ENCODE measurements around the gene LILRB3. TPM values are rescaled to one million over a fixed set of nuclear protein-coding genes. Genes with fewer than 3 reads are reported as not detected.

Gene LILRB3
- polyA plus RNA-seq, 1 experiment, result not detected

- ChIA-PET CTCF (interaction anchor here (0.8 kb wide), 1 partner anchor 9 kb away, joined by 3 read pairs; no protein-coding TSS in a partner anchor), POLR2A (interaction anchor here (0.5 kb wide), 1 partner anchor 14 kb away, joined by 3 read pairs; the partner anchor contains the start of gene TSEN34)
- peaks cover 35% of the 10 kb centered on the region for H3K36me3 ChIP-seq (ENCODE audit: control insufficient read depth, insufficient read depth, low read length)
- TF ChIP-seq CTCF (IDR thresholded peaks at IDR 0.05; ENCODE audit: insufficient read depth, low read depth, low read length), result no peak
- no peak for DNase-seq (ENCODE audit: low read depth)
- H3K4me3 ChIP-seq (ENCODE audit: low read depth, low read length), result no peak overlapping the region
- H3K27me3 ChIP-seq (ENCODE audit: control insufficient read depth, insufficient read depth, low read length), result no peaks in the 10 kb centered on the region
Measured at GRCh38 chr19:54204767-54205468, 17.9 kb downstream of the LILRB3 start.

GRCh38 chr19:54203151-54203611 is 19.6 kb downstream of the LILRB3 start:
- Histone ChIP-seq H3K27me3 (ENCODE audit: control insufficient read depth, insufficient read depth, low read length) (no peaks in the 10 kb centered on the region), H3K36me3 (ENCODE audit: control insufficient read depth, insufficient read depth, low read length) (peaks cover 30% of the 10 kb centered on the region), H3K4me3 (ENCODE audit: low read depth, low read length) (no peak overlapping the region)
- ChIA-PET CTCF (no interaction called here), POLR2A (interaction anchor here (1.0 kb wide), 1 partner anchor 14 kb away, joined by 5 read pairs; the partner anchor contains the start of gene MBOAT7)
- DNase-seq (ENCODE audit: low read depth), result no peak
- TF ChIP-seq CTCF (IDR thresholded peaks at IDR 0.05; ENCODE audit: insufficient read depth, low read depth, low read length), result no peak

GRCh38 chr19:54201980-54202379 is 20.8 kb downstream of the LILRB3 start:
- ChIA-PET CTCF (interaction anchor here (0.7 kb wide), 1 partner anchor 31 kb away, joined by 3 read pairs; no protein-coding TSS in a partner anchor), POLR2A (interaction anchor here (1.0 kb wide), 1 partner anchor 13 kb away, joined by 5 read pairs; the partner anchor contains the start of gene MBOAT7)
- no peaks in the 10 kb centered on the region for H3K27me3 ChIP-seq (ENCODE audit: control insufficient read depth, insufficient read depth, low read length)
- H3K36me3 ChIP-seq (ENCODE audit: control insufficient read depth, insufficient read depth, low read length), result peaks cover 28% of the 10 kb centered on the region
- no peak for TF ChIP-seq CTCF (IDR thresholded peaks at IDR 0.05; ENCODE audit: insufficient read depth, low read depth, low read length)
- H3K4me3 ChIP-seq (ENCODE audit: low read depth, low read length), result peak overlapping the region; percentile 68
- DNase-seq (ENCODE audit: low read depth), result no peak

GRCh38 chr19:54201172-54201701 is 21.6 kb downstream of the LILRB3 start:
- no peaks in the 10 kb centered on the region for H3K27me3 ChIP-seq (ENCODE audit: control insufficient read depth, insufficient read depth, low read length)
- H3K36me3 ChIP-seq (ENCODE audit: control insufficient read depth, insufficient read depth, low read length), result peaks cover 22% of the 10 kb centered on the region
- peak overlapping the region; percentile 68 for H3K4me3 ChIP-seq (ENCODE audit: low read depth, low read length)
- no peak for DNase-seq (ENCODE audit: low read depth)
- TF ChIP-seq CTCF (IDR thresholded peaks at IDR 0.05; ENCODE audit: insufficient read depth, low read depth, low read length), result no peak
- CTCF ChIA-PET, result no interaction called here
- POLR2A ChIA-PET, result interaction anchor here (0.6 to 1.4 kb wide), 5 partner anchors 9 to 333 kb away, joined by 3 to 7 read pairs (median 3); partner anchors contain the start of genes MBOAT7 and TSEN34

- no peak for TF ChIP-seq CTCF (IDR thresholded peaks at IDR 0.05; ENCODE audit: insufficient read depth, low read depth, low read length)
- ChIA-PET CTCF (interaction anchor here (1.2 kb wide), 1 partner anchor 10 kb away, joined by 3 read pairs; no protein-coding TSS in a partner anchor), POLR2A (no interaction called here)
- peaks cover 15% of the 10 kb centered on the region for H3K36me3 ChIP-seq (ENCODE audit: control insufficient read depth, insufficient read depth, low read length)
- DNase-seq (ENCODE audit: low read depth), result no peak
- H3K4me3 ChIP-seq (ENCODE audit: low read depth, low read length), result no peak overlapping the region
- no peaks in the 10 kb centered on the region for H3K27me3 ChIP-seq (ENCODE audit: control insufficient read depth, insufficient read depth, low read length)
Measured at GRCh38 chr19:54199401-54199800, 23.4 kb downstream of the LILRB3 start.
